Measurements from ENCODE around the gene TEKT5.

Gene TEKT5

GRCh38 chr16:10579965-10580882 is 114.5 kb downstream of the TEKT5 start, which contains the start of gene EMP2:
EMP2 (minus strand) TSS chr16:10580598; CDS start chr16:10547617, 32,981 bp downstream.
- DNase-seq (ENCODE audit: low spot score), result peak; percentile 92

GRCh38 chr16:10579575-10579964 is 115.2 kb downstream of the TEKT5 start:
- DNase-seq (ENCODE audit: low spot score), result no peak

- no peak for DNase-seq (ENCODE audit: low spot score)
Measured at GRCh38 chr16:10578474-10579316, 116.0 kb downstream of the TEKT5 start.
